ENCODE data around the gene PARP3.
A peak's percentile ranks its signal among the peaks of the same experiment; 100 is the strongest.

The PARP3 gene

DNA sequence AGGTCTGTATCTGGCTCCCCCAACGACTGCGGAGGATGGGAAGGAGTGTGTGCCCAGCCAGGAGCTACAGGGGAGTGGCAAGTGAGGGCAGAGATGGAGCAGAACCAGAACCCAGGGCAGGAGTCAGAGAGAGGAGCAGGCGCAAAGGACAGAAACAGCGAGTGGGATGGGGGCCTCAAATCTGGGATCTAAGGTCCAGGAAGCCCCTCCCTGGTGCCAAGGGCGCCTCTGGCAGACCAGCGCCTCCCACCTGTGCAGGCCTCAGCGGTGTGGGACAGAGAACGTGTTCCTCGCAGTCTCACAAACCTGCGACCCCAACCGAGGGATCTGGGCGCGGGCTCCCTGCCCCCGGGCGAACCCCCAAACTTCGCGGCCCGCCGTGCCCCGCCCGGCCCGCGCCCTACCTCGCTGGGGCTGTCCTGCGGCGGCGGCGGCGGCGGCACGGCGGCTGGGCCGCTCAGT lies 24.8 kb downstream of the PARP3 start:
- no peak for DNase-seq (ENCODE audit: low read depth, low spot score)

DNA sequence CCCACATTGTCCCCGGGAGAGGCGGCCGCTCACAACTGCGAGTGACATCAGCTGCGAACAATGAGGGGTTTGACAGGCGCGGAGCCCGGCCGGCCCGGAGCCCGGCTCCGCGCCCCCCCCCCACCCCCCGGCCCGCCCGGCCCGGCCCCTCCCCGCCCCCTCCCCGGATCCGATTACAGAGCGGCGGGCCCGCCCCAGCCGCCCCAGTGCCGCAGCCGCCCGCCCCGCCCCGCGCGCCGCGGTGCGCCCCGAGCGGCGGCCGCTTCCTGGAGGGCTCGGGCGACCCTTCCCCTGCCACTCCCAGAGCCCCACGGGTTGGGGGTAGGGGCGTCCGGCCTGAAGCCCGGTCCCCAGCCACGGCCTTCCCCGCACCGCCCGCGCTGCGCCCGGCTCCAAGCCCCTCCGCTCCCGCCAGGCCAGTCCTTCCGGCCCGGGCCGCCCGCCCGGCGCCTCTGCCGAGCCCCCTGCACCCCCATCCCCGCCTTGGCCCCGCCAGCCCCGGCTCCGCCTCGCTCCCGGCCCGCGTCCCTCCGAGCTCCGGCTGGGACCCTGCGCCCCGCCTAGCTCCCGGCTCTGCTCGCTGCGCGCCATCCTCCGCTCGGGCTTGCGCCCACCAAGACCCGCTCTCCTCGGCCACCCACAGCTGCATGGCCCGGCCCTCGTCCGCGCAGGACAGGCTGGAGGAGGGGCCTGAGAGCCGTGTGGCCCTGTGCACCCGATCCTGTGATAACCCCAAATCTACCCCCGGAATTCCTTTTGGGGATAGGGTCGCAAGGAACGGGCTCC lies 25.4 kb downstream of the PARP3 start, which contains the start of gene PCBP4:
PCBP4 (minus strand) TSS at position 71 of the 786 bp plus-strand sequence. CDS start 6,214 bp downstream, outside the sequence.
- no peak for DNase-seq (ENCODE audit: low read depth, low spot score)

DNA sequence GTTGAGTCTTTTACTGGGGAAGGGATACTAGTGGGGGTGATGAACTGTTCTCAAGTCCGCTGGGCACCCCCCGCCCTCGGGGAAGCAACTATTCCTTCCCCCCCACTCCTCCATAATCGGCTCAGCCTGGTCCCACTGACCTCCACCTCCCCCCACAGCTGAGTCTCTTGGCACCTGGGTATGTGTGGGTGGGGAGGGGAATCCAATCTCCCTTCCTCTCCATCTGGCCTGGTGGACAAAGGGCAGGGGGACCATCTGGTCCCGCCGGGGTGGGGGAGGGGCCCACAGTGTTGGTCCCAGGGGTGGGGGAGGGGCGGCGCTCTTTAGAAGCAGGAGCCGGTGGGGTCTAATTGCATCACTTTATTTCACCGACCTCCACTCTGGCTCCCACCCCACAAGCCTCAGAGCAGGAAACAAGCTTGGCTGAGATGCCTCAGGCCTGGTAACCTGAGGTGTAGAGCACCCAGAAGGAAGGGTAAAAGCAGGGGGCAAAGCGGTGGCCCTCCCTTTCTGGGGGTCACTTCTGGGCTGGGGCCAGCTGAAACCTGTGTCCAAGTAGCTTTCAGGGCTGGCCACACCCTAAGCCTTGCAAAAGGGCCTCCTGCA lies 26.1 kb downstream of the PARP3 start:
- DNase-seq (ENCODE audit: low read depth, low spot score) = no peak

DNA sequence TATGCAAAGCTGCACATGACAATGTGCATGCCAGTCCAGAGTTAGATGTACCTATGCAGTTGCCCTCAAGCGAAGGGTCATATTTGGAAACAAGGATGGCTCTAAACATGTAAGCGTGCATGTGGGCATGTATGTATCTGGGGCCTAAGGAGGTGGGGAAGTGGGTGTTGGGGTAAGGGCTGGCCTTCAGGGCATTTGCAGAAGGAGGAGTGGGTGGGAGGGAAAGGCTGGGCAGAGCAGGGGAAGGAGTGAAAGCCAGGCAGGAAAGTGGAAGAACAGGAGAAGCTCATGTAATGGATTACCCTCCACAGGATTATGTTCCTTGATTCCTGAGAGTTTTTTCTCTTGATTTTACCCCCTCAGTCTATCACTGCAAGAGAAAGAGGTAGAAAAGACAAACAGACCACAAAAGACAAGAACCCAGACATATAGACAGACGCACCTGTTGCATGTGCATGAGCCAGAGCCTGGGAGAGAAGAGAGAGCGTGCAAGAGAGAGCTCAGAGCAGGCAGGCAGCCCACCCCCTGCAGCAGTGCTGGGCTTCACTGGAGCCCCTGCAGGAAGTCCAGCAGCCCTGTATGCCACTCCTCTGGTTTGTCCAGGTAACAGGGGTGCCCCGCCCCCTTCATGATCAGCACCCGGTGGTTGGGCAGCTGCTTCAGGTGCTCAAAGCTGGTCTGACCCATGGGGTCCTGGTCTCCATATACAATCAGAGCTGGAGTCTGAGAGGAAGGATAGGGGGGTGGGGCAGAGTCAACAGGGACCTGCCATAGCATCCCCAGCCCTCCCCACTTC lies 26.9 kb downstream of the PARP3 start:
- no peak for DNase-seq (ENCODE audit: low read depth, low spot score)

DNA sequence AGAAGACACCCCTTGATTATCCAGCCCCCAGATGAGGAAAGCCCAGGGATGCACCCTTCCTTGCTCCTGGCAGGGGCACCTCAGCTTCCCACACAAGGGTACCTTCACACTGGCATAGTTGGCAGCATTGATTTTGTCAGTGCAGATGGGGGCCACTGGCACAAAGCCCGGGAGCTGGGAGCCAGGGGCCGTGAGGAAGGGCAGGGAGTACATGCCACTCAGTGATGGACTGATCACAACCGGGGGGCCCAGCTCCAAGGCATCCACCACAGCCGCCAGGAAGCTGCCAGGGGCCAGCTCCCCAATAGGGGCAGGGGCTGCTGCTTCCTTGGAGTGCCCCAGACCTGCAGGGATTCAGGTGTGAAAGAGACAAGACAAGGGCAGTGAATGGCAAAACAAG lies 27.7 kb downstream of the PARP3 start:
- no peak for DNase-seq (ENCODE audit: low read depth, low spot score)

DNA sequence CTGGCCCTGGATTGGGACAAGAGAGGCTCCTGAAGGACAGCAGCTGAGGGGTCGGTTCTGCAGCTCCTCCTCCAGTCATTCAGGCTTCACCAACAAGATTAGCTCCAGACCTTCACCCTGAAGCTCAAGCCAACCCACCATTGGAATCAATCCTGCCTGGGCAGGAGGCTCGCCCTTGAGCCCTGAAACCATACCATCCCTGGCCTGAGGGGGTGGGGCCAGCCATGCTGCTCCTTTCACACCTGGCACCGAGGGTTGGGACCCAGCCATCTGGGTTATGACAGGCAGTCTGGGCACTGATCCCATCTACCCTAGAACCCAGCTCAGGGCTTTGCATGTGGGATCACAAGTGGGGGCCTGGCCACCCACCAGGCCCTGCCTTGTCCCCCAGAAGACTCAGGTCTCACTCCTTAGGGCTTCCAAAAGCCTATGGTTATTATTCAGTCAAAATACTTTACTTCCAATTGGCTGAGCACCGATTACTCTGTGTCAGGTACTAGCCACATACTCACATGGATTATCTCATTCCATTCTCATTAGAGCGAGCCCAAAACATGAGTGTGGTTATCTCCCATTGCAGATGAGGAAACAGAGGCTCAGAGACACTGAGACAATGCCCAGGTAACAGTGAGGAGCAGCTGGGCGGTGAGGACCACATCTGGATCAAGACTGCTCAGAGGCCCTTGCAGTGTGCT lies 28.6 kb downstream of the PARP3 start:
- no peak for DNase-seq (ENCODE audit: low read depth, low spot score)

DNA sequence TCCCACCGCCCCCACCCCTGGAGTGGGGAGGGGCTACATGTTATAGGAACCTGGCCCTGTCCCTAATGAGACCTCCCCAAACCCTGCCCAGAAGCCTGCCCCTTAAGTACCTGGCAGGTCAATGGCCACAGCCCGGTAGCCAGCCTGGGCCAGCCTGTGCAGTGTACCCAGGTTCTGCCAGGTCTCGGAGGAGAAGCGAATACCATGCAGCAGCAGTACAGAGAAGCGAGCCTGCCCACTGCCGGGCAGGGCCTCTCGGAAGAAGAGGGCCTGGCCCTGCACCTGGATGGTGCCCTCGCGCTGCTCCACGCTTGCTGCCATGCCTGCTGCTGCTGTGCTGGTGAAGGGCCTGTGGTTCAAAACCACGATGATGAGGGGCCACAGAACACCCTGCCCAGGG lies 29.2 kb downstream of the PARP3 start:
- no peak for DNase-seq (ENCODE audit: low read depth, low spot score)

DNA sequence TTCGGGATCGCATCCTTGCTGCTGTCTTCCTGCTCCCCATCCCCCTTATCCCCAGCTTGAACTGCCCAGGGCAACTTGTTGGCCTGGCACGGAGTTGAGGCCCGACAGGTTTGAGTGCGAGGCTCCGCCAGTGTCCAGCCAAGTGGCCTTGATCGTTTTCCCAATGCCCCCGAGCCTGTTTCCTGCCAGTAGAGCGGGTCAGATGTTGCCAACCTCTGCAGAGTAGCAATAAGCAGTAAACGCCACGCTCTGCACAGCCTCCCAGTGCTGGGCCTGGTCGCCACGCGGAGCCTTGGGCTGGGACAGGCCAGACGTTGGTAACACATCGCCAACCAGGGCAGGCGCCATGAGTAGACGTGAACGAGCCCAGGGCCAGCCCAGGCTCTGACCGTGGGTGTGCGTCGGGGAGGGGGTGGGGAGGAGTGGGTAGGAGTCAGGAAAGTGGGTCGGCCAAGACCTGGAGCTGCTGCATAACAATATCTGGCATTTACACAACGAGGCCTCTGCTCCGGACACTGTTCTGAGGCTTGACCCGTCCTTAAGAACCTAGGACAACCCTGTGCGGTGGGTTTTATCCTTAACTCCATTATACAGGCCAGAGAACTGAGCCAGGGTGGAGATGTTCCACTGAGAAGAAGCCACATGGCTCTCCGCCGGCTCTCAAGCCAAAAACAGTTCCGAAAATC lies 32.3 kb downstream of the PARP3 start:
- no peak for DNase-seq (ENCODE audit: low read depth, low spot score)

DNA sequence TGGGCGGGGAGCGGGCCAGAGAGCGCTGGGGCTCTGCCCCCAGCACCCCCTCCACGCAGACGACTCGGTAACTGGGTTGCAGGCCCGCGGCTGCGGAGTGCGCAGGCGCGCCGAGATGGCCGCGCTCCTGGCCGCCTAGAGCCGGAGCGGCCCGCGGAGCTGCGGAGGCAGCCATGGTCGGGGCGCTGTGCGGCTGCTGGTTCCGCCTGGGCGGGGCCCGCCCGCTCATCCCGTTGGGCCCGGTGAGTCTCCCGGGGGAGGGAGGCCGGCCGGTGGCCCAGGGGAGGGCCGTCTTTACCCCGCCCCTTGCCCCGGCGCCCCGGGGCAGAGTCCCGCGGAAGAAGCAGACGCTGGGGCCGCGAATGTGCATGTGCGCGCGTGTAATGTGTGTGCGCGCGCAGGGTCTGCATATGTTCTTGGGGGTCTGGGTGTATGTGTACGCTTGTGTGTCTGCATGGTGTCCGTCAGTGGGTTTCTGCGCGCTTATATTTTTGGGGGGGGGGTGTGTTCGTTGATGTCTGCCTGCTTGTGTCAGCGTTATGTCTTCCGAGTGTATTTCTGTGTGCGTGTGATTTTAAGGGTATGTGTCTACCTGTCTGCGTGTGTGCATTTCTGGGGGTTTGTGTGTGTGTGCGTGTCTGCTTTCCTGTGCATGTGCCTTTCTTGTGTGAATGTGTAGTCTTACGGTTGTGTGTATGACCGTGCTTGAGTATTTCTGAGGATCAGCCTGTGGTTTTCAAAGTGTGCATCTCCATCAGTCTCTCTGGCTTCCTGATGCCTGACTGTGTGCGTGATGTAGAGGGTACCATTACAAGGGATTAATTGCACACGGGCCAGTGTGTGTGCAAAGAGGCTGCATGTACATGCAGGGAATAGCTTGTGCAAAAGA lies 33.0 kb downstream of the PARP3 start, which contains the start of gene ABHD14A:
ABHD14A (plus strand) TSS at position 102 of the 889 bp plus-strand sequence; CDS start at position 174, 72 bp downstream.
- DNase-seq (ENCODE audit: low read depth, low spot score) = peak; percentile 30

DNA sequence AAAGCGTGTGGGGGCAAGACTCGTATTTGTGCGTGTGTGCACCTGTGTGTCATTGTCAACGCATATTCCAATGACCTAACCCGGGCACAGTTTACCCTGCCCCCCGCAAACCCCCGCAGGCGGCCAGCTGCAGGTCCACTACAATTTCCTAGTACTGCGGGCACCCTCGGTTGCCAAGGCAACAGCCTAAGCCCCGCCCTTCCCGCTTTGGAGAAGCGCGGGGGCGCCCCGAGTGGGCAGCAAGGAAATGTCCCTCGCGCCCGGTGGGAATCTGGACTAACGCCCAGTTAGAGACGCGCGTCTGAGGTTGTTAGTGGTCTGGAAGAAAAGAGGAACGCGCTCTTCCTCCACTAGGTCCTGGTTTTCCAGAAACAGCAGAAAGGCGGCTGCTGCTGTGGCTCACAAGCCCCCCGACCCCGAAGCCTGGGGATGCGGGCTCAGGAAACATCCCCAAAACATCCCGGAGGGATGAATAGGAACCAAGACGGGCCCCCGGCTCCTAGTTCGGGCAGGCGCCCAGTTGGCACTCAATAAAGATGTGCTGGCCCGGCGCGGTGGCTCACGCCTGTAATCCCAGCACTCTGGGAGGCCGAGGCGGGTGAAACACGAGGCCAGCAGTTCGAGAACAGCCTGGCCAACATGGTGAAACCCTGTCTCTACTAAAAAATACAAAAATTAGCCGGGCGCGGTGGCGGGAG lies 33.8 kb downstream of the PARP3 start:
- DNase-seq (ENCODE audit: low read depth, low spot score) = no peak

DNA sequence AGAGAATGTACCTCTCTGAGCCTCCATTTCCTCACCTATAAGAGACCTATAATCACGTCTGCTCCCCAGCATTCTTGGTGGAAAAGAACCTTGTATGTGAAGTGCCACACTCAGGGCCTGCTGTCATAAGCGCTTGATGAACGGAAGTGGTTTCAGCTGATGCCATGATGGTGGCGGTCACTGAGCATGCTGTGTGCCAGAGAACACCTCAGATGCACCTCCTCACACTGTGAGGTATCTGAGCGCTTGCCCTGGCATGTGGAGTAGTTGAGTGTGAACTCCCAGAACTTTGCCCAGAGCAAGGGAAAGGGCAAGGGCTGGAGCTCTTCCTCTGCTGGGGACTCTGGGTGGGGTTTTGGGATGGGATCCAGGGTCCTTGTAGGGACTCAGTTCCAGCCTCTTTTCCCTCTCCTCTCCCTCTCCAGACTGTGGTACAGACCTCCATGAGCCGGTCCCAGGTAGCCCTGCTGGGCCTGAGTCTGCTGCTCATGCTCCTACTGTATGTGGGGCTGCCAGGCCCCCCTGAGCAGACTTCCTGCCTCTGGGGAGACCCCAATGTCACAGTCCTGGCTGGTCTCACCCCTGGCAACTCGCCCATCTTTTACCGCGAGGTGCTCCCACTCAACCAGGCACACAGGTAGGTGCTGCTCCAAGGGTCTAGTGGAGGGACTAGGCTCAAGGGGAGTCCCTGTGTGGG lies 35.4 kb downstream of the PARP3 start:
- DNase-seq (ENCODE audit: low read depth, low spot score) = no peak

DNA sequence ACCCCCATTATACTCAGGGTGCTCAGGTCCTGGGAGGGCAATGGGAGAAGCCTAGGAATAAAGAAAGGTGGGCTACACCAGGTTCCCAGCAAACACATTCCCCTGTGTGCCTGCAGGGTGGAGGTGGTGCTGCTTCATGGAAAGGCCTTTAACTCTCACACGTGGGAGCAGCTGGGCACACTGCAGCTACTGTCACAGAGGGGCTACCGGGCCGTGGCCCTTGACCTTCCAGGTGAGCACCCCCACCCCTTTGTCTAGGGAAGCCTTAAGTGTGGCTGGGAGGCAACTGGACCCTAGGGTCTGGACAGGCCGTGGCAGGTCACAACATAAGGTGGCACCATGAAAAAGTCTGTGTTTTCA lies 36.0 kb downstream of the PARP3 start:
- no peak for DNase-seq (ENCODE audit: low read depth, low spot score)

DNA sequence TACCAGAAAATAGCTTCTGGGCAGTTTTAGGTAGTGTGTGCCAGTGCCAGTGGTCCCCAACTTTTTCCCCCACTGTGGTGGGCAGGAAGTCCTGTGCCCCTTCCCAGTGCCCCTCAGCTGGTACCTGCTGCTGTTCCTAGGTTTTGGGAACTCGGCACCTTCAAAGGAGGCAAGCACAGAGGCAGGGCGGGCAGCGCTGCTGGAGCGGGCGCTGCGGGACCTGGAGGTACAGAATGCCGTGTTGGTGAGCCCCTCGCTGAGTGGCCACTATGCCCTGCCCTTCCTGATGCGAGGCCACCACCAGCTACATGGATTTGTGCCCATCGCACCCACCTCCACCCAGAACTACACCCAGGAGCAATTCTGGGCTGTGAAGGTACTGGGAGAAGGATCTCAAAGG lies 38.1 kb downstream of the PARP3 start:
- DNase-seq (ENCODE audit: low read depth, low spot score) = no peak

DNA sequence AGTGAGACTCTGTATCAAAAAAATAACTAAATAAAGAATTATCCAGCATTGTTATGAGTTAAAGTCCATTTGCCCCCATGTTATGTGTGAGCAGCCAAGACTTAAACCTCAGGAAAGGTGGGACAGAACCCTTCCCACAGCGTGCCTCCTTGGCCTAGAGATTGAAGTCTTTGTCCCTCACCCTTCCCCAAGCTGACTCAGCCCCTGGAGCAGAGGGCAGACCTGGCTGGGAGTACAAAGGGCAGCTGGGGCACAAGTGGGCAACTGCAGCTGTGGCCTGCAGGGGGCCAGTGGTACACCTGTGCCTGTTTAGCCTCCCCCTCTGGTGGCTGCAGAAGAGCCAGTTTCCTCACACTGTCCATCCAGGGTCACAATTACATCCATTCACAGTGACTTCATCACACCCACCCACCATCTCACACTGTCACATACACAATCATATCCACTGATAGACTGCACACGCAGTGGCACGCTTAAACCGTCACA lies 40.2 kb downstream of the PARP3 start:
- DNase-seq (ENCODE audit: low read depth, low spot score) = no peak

DNA sequence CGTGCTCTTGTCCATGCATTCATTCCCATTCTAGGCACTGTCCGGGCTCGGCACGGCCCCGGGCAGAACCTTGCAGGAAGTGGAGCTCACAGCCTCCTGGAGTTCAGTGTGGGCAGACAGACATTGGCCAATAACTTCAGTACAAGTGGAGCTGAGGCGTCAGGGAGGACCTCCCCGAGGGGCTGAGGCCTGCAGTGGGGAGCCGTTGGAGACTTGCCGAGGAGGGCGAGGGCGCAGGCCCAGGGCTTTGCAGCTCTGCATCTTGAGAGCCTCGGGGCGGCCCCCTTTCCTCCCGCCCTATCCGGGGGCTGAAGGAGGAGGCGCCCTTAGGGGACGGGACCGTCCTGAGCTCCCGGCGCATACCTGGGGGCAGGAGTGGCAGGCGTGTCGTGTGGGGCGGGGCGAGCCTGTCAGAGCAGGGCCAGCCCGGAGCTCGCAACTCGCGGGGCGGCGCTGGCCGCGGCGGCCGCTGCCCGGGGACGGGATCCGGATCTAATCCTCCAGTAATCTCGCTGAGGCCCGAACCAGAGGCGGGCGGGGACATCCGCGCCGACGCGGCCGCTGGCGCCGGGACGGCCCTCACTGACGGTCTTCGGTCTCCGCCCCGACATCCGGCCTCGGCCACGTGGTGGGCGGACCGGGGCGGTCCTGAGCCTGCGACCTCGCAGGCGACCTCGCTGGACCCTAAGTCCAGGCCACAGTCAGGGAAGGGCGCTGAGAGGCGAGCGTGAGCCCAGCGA lies 40.8 kb downstream of the PARP3 start, which contains the start of gene ACY1:
ACY1 (plus strand) TSS at position 698 of the 740 bp plus-strand sequence. CDS start 530 bp downstream, outside the sequence.
- DNase-seq (ENCODE audit: low read depth, low spot score) = peak; percentile 52

DNA sequence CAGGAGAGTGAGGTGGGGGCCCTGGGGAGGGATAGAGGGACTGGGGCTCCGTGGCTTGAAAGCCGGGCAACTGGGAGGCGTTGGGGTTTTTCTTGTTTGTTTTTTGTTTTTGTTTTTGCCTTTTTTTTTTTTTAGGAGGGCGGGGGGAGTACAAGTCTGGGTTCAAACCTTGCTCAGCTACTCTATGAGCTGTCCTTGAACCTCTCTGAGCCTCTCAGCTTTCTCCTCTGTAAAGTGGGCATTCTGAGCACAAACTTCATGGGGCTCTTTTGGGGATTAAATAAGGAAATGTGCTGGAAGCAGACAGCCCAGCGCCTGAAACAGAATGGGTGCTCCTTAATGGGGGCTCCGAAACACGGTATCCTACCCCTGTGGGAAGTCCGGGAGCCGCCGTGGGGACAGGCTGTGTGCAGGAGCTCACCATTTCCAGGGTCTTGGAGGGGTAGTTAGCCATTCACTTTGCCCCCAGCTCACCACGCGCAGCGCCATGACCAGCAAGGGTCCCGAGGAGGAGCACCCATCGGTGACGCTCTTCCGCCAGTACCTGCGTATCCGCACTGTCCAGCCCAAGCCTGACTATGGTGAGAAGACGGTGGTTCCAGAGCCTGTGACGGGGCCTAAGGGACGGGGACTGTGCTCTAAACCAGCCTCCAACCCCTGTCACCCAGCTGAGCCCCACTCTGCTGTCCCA lies 41.6 kb downstream of the PARP3 start:
- DNase-seq (ENCODE audit: low read depth, low spot score) = no peak

DNA sequence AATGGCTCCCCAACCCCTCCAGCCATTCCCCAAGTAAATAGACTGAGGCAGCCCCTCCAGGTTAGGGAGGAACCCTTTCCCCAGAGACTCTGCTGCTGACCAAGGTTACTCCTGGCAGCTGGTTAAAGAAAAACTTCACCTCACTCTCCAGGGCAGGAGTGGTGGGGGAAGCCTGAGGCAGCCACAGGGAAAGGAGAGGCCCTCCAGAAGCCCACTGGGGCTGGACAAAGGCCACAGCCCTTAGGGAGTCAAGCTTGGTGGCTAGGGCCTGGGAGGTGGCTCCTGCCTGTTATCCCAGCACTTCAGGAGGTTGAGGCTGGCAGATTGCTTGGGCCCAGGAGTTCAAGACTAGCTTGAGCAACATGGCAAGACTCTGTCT lies 42.1 kb downstream of the PARP3 start:
- DNase-seq (ENCODE audit: low read depth, low spot score) = no peak

All from activated naive CD8-positive, alpha-beta T cell treated with anti-CD3 and anti-CD28 coated beads, Interleukin-2, amount 50 U/mL, for 16 hours (primary cell).